ENCODE results near the gene DAPK1. TPM values are rescaled to one million over a fixed set of nuclear protein-coding genes. Genes with fewer than 3 reads are reported as not detected.
A peak's percentile ranks its signal among the peaks of the same experiment; 100 is the strongest.

The DAPK1 gene
- total RNA-seq, 1 donor from 2014 or later = 168 TPM

GRCh38 chr9:87716141-87716540, 218.5 kb downstream of the DAPK1 start:
- ATAC-seq = no peak
- DNase-seq = no peak
- TF ChIP-seq CTCF (IDR thresholded peaks at IDR 0.05) = no peak
- Histone ChIP-seq H3K27me3 (no peaks in the 10 kb centered on the region), H3K9me3 (no peaks in the 10 kb centered on the region), H3K4me3 (no peak overlapping the region), H3K4me1 (peaks cover 19% of the 10 kb centered on the region), H3K36me3 (no peaks in the 10 kb centered on the region), H3K27ac (no peak overlapping the region)
- intact Hi-C loops (cut with DNase I) = no loop called here

- Histone ChIP-seq H3K27ac (no peak overlapping the region), H3K4me3 (no peak overlapping the region), H3K27me3 (no peaks in the 10 kb centered on the region), H3K4me1 (peaks cover 7% of the 10 kb centered on the region), H3K9me3 (no peaks in the 10 kb centered on the region), H3K36me3 (no peaks in the 10 kb centered on the region)
- ATAC-seq = no peak
- TF ChIP-seq CTCF (IDR thresholded peaks at IDR 0.05) = no peak
- intact Hi-C loops (cut with DNase I) = no loop called here
- no peak for DNase-seq
Measured at GRCh38 chr9:87717456-87717855, 219.8 kb downstream of the DAPK1 start.

GRCh38 chr9:87718231-87718630, 220.6 kb downstream of the DAPK1 start:
- Histone ChIP-seq H3K4me1 (peaks cover 5% of the 10 kb centered on the region), H3K4me3 (no peak overlapping the region), H3K36me3 (no peaks in the 10 kb centered on the region), H3K27me3 (no peaks in the 10 kb centered on the region), H3K27ac (no peak overlapping the region), H3K9me3 (no peaks in the 10 kb centered on the region)
- TF ChIP-seq CTCF (IDR thresholded peaks at IDR 0.05) = no peak
- intact Hi-C loops (cut with DNase I) = no loop called here
- ATAC-seq (no peak), DNase-seq (no peak)

- H3K27me3 ChIP-seq = no peaks in the 10 kb centered on the region
Measured at GRCh38 chr9:87718852-87719612, 221.4 kb downstream of the DAPK1 start.

GRCh38 chr9:87720173-87720572, 222.5 kb downstream of the DAPK1 start:
- ATAC-seq = no peak
- H3K36me3 ChIP-seq = no peaks in the 10 kb centered on the region
- no peaks in the 10 kb centered on the region for H3K4me1 ChIP-seq
- no peaks in the 10 kb centered on the region for H3K27me3 ChIP-seq
- intact Hi-C loops (cut with DNase I) = no loop called here
- no peak overlapping the region for H3K27ac ChIP-seq
- H3K9me3 ChIP-seq = no peaks in the 10 kb centered on the region
- no peak for DNase-seq
- no peak for TF ChIP-seq CTCF (IDR thresholded peaks at IDR 0.05)
- no peak overlapping the region for H3K4me3 ChIP-seq

More at GRCh38 chr9:87718852-87719612, 221.4 kb downstream of the DAPK1 start:
- DNase-seq (no peak), ATAC-seq (peak; percentile 53)
- Histone ChIP-seq H3K9me3 (no peaks in the 10 kb centered on the region), H3K4me3 (no peak overlapping the region), H3K4me1 (peaks cover 5% of the 10 kb centered on the region), H3K36me3 (no peaks in the 10 kb centered on the region), H3K27ac (no peak overlapping the region)
- intact Hi-C loops (cut with DNase I) = no loop called here
- TF ChIP-seq CTCF (IDR thresholded peaks at IDR 0.05) = no peak

All from upper lobe of right lung (tissue), 1 donor.